Activated T-cell treated with anti-CD3 and anti-CD28 coated beads for 4 hours (primary cell): Measurements from ENCODE around the gene NLGN1.

Source experiments
- DNase-seq: peaks from one replicate; pipeline ENCODE4 v3.0.0-alpha.2; 2020

NLGN1 gene

DNA sequence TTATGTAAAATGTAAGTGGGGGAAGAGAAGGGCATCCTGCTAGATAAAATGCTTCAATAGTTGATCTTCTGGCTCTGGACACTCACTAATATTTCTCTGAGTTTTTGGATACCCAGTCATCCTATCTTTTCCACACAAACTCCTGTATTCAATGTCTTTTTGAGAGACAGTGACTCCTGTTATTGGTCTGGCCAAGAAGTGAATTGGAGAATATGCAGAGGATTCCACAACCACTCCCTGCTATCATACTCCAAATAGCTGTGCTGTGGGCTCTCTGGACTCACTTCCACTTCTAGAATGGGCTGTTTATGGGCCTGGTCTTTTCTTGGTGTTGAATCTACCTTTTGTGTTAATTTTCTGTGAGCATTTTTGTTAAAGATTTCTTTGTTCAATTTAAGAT, 376.8 kb downstream of the NLGN1 start:
- no peak for DNase-seq

DNA sequence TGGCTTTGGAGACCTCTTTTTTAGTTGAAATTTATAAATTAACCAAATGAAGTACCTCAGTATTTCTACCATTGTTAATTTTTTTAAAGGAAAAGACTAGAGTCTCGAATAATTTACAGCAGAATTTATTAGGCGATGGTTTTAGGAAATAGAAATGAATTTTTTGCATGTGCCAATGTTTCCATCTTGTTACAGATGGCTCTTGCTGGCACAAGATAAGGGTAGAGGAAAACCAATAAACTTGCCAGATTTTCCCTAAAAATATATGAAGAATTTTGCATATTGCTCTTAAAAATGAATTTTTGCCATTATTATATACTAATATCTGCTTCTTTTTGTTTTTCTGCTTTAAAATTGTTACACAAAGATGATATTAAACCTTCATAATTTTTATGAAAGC, 380.7 kb downstream of the NLGN1 start:
- DNase-seq, result no peak

DNA sequence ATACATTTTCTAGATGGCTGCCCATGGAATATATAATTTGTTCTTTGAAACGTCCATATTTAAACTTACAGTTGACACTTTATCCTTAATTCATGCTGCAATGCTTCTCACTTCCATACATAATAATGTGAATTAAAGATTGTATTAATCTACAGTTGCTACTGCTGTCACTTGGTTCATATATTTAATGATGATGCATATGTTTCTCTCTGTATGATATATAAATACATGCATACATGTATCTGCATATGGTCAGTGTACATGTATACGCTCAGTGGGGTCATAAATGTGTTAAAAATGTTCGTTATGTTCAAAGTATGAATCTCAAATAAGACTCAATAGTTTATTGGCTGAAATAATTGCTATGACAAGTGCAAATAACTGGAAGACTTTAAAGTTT, 382.5 kb downstream of the NLGN1 start:
- no peak for DNase-seq

DNA sequence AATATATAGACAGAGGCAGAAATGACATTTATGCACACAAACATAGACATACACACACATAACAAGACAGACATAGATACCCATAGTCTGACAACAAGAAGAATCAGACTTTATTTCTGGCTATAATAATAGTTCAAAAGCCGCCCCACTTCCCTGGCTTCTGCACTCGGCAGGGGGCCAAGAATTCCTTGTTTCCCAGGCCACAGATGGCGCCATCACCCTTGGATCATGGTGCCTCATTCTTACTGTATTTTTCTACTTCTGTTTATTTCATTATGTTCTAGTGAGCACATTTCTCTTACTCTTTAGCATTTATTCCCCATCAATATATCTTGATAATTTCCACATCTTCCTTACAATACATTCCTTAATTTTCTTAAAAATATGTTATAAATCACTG, 387.5 kb downstream of the NLGN1 start:
- no peak for DNase-seq

DNA sequence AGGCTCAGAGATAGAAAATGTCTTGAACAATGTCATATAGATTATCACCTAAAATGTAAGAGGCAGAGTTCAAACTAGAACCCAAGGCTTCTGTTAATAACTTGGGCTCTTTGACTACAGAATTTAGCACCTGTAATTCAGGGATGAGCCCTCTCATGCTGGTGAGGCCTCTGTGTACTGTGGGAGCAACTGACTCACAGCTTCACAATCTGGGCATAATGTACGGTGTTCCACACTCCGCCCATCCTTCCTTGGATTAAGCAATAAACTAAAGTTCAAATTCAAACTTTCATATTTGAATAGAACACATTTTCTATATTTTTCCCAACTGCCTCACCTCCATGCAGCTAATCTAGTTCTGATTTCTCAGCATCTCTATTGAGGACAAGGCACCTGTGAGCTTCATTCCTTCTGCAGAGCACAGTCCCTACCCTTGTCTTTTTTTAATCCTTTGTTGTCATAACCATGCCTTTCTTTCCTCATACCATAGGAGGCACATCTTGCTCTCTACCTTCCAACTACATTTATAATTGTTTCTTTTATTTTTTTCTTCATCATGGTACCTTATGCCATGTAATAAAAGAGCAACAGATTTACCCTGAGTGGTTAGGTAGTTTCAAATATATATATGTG, 392.1 kb downstream of the NLGN1 start:
- no peak for DNase-seq

DNA sequence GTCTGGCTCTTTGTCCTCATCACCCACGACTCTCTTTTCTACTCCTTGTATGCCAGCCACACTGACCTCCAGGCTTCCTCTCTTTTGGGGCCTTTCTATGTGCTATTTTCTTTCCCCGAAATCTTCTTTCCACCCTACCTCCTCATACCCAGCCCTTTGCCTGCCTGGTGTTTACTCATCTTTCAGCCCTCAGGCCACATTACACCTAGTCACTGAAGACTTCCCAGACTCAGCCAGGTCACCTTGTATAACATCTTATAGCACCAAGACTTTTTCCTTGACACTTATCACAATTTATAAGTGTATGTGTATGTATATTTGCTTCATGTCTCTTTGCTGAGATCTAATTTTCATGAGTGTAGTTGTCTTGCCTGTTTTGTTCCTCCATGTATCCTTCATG, 396.4 kb downstream of the NLGN1 start:
- no peak for DNase-seq

DNA sequence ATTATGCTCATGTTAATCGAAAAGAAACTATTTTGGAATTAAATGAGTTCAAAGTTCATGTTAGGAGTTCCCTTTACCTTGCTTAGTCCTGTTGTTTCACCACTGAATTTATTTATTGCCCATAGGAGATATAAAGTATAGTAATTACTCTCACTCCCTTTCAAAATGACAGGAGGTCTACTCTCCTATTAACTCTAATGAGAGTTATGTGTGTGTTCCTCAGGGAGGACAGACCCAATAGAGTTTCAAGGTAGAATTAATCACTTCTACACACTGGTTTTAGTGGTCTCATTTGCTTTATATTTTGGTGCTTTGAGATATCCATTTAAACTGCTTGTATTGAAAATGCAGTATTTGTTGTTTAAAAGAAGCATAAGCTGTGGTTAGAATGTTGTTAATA, 398.9 kb downstream of the NLGN1 start:
- DNase-seq, result no peak

DNA sequence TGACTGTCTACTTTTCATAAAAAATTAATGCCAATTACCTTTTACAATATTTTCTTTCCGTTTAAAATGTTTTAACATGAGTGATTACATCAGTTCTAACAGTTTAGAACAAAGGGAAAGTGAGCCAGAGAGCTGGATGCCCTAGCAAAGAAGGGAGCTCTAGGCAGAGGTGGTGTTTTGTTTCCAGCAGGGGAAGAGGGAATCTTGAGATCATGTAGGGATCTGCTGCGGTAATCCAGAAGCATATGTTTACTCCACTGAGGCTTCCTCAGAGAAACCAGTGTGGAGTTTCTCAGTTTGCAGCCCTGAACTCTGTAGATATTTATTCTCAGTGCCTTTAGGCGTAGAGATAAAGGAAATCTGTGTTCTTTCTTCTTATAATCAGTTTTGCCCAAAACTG, 399.3 kb downstream of the NLGN1 start:
- no peak for DNase-seq

DNA sequence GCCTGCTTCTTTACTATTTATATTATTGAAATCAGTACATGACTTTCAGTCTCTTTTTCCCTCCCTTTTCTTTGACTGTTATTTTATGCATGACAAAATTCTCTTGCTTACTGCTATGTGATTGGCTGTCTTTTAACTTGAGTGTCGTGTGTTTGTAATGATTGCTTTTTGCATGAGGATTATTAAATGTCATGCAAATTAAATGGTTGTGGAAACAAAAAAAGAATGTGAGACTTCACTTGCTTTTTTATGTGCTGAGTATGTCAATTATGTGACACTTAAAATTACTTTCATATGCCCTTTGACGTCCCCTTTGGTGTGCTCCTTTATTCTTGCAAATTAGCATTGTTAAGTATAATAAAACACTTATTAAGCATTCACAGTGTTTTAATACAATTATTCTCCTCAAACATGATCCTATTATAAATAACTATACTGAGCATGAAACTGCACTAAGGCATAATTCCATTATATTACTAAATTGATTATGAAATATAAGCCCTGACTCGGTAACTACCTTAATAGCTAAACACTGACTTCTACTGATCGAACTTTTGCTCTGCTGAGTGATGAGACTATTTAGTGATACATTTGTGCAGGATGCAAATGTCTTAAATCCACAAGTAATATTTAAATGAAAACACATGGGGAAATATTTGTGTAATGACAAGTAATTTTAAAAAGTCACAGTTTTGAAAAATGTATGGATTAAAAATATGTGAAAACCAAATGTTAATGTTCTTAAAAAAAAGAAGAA, 401.7 kb downstream of the NLGN1 start:
- no peak for DNase-seq

DNA sequence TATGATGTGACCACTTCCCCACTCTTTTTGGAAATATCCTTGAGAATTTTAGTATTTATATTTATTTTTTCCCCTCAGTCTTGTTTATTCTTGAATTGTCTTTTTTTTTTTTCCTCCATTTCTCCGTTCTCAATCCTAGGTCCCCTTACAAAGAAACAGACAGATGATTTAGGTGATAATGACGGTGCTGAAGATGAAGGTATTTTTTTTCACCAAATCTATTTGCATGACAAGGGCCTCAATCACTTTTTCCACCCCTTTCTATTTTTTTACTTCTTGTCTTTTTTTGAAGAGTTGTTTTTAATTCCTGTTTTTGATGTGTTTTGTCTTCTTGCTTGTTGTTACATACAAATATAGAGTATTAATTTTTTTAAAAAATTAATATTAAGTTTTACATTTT, 402.6 kb downstream of the NLGN1 start:
- no peak for DNase-seq

DNA sequence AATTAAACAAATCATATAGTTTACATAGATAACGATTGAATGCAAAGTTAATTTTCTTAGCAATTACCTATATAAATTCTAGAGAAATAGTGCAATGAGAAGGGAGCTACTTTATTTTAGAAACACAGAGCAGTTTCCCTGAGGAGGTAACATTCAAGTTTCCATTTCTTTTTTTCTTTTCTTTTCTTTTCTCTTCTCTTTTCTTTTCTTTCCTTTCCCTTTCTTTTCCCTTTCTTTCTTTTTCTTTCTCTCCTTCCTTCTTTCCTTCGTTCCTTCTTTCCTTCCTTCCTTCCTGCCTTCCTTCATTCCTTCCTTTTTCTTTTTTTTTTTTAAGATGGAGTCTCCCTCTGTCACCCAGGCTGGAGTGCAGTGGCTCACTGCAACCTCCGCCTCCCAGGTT, 417.3 kb downstream of the NLGN1 start:
- DNase-seq, result no peak

DNA sequence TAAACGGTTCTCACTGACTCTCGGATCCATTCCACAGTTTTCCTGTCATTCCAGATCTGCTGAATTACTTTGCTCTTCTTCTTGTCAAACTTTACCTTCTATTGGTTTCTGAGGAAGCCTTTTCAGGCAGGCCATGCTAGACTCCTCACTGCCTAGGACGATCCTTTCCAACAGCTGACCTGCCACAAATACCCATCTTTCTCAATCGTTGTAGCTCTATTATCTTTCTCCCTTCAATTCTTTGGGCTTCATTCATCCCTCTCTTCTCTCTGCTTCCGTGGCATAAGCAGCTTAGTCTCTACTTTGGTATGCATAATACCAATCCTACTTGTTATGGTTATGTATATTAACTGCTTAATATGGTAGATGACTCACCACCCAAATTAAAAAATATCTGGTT, 421.8 kb downstream of the NLGN1 start:
- no peak for DNase-seq

DNA sequence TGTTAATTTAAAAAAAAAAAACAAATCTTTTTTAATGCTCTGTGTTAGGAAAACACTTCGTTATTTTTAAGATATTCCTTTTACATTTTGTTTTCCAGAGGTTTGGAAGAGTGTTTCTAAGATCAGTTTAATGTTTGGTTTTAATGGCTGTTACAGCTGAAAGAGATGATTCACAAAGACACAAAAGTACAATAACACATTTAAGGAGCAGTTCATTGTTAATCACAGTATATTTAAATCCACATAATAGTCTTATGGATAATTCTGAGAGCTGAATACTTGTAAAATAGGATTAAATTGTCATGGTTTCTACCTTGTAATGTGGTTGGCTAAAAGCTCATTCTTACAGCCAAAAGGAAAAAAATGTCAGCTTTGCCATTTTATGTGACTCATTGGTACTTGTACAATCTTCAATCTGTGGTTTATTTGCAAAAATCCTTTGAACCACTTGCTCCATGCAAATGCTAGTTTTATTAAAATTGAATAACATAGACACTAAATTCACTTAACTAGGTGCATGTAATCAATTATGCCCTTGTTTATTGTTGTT, 426.4 kb downstream of the NLGN1 start:
- no peak for DNase-seq

DNA sequence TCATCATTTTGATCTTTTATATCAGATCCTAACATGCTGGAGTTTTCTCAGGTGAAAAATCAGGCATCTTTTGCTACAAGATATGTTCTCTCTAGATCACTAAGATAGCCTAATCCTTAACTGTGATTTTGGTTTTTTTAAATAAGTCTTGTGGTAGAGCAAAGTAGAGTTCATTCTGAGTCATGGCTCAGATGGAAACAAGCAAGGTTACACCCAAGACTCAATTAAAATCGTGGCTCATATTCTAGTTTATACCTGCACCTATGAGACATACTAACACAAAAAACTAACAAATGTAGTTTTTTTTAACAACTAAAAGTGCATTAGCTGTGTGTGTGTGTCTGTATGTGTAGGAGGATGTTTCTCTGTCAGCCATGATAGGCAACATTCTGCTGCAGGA, 428.2 kb downstream of the NLGN1 start:
- DNase-seq, result no peak

DNA sequence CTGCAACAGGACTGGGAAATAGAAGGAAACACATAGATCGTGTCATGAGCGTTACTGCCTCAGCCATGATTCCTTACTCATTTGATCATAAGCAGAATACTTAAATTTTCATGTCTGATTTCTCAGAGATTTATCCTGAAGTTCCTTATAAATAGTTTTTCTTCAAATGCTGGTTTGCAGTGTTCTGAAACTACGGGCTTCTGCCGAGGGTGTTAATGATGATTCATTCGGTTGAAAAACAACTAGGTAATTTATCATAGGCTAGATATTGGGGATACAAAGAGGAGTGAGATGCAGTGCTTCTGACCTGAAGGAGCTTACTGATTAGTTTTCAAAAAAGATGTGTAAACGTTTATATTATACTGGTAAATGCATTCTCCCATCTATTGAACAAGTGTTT, 428.9 kb downstream of the NLGN1 start:
- no peak for DNase-seq

DNA sequence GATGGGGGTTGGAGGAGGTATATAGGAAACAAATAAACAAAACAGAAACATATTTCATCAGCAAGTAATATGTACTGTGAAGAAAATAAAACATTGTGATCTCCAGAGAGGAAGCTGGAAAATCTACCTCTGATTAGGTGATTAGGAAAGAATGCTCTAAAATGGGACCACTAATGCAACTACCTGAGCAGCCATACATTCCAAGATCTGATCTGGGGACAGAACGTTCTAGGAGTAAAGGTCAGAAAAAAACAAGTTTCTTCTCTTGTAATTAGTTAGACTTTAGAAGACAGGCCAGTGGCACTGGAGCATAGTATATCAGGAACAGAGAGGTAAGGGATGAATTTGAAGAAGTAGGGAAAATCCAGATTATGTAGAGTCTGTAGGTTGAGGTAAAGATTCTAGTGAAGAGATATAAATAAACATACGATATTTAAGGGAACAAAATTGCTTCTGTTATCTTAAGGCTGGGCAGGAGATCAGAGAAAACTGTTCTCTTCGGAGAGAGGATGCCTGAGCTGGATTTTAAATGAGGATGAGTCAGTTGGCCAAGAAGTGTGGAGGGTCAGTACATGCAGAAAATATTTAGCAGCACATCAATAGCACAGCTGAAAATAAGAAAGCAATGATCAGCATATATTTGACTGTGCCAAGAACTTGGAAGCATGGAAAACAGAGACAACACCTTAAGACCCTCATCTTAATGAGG, 429.5 kb downstream of the NLGN1 start:
- DNase-seq, result no peak

DNA sequence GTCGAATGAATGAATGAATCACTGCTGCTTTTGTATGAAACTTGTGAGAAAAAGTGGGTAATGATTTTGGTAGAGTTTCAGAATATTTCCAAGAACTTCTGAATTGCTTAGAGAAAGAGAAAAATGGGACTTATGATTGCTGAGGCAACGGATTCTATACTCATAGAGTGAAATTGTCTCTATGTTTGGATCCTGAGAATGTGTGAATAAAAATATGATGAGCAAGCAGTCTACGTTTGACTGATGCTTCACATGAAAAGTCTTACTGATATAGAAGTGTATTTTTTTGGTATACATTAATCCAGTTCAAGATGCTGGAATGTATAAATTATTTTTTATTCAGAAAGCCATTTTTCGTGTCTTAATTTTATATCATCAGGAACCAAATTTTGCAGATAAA, 441.1 kb downstream of the NLGN1 start:
- DNase-seq, result no peak

DNA sequence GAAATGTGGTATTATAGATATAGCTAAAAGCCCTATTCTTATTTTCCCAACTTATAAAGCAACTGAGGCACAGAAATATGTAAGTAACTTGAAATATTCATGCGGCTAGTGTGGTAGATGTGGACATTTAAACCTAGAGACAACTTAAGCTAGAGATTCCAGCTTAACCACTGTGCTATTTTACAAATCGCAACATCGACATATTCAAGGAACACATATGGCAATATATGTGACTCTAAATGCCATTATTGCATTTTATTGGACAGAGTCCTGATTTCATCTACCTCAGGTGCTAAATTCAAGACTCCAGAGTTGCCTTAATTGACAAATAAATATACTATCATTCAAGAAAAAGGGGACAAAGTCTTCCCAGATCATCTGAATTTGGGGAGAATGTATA, 442.3 kb downstream of the NLGN1 start:
- no peak for DNase-seq

DNA sequence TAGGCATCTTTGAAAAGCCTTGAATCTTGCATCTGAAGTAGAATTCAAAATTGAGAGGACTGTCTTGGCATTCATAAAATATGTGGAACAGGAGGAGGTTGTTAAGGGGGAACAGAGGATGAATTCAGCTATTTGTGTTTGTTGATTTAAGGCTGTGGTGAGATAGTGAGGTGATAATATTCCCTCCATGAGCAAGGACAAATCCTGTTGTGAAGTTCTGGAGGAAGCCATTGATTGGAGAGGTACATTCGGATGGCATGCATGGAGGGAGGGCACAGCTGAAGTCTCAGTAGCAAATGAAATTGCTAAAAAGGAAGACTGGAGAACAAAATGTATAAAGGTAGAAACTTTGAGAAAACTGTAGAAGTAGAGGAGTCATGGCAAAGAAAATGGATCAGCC, 443.8 kb downstream of the NLGN1 start:
- DNase-seq, result no peak

DNA sequence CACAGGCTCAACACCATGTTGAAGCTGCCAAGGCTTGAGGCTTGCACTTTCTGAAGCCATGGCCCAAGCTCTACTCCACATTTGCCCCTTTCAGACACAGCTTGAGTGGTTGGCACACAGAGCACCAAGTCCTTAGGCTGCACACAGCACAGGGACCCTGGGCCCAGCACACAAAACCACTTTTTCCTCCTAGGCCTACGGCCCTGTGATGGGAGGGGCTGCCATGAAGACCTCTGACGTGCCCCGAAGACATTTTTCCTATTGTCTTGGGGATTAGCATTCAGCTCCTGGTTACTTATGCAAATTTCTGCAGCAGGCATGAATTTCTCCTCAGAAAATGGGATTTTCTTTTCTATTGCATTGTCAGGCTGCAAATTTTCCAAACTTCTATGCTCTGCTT, 445.5 kb downstream of the NLGN1 start:
- no peak for DNase-seq

DNA sequence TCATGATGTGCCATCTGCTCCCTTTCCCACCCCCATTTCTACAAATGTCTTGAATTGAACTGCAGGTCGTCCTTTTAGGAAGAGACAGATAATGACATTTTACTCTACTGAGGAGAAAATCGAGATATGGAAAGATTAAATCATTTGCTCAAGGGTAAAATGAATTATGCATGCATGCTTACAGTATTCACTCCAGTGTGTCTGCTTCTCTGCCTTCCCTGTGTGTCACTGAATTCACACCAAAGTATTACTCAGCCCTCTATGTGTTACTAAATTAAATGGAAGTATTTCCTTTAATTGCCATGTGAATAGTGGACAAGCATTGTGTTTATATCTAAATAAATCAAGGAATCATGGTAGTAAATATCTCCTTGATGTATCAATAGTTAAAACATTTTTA, 449.0 kb downstream of the NLGN1 start:
- no peak for DNase-seq

DNA sequence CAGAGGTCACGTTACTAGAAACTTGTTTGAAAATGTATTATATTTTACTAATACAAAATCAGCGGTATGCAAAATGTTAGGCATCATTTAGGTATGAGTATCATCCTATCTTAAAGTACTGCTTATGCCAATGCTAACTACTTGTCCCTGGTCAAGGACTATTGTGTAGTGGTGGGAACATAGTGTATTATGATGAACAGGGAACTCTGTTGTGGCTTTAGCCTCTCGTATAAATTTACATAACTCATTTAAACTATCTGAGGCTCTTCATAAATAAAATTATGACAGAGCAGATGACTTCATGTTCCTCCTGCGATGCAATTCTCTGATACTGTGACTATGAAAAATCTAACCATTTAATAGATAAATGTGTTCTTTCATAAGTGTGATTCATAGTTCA, 451.9 kb downstream of the NLGN1 start:
- DNase-seq, result no peak

DNA sequence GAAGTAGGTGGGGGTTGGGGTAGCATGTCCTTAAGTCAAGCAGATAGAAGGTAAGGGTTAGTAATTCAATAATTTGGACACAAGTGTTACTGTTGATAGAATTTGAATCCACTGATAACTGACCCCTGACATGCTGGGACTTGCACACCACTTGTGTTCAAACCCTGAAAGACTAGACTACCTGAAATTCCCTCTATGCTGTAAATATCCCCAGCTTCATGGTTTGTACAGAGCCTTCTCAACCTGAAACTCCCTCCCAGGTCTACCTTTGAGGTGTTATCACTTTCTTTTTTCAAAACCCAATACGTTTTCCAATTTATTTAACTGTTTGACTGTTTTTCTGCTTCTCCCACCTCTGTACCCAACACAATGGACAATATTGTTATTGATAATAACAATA, 459.6 kb downstream of the NLGN1 start:
- DNase-seq, result no peak

DNA sequence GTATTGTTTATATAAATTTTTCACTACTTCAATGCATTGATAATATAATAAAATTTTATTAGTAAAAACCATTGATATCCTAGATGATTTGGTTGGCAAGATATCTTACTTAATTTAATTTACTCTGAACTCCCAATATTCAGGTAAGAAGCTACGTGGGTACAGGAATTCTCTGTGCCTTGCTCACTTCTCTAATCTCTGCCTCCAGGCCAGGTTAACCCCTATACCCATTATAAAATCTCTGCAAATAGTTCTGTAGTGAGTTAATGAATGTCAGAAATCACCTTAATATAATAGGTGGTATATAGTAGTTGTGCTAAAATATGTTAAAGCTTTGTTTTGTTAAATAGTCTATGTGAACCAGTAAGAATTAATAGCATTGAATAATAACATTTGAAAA, 465.2 kb downstream of the NLGN1 start:
- no peak for DNase-seq
